Adipocyte (in vitro differentiated cells): ENCODE results near the gene BICD1.

Experiments used
- DNase-seq: peaks from one replicate; pipeline ENCODE4 v3.0.0-alpha.2; 2015; ENCODE audit warnings: low read depth
- H3K27me3 ChIP-seq: replicated peaks from 2 replicates; pipeline ENCODE4 v1.7.0; 2013; ENCODE audit warnings: mild to moderate bottlenecking, low read length, moderate library complexity; ENCODE audit not compliant: control insufficient read depth, insufficient read depth
- H3K36me3 ChIP-seq: 2 replicates; pipeline ENCODE4 v1.7.0; 2013; ENCODE audit warnings: low read length, mild to moderate bottlenecking, moderate library complexity; ENCODE audit not compliant: control insufficient read depth, insufficient read depth, severe bottlenecking
- H3K4me1 ChIP-seq: 2 replicates; pipeline ENCODE4 v1.7.0; 2013; ENCODE audit warnings: mild to moderate bottlenecking, low read length, moderate library complexity; ENCODE audit not compliant: control insufficient read depth, insufficient read depth
- H3K4me3 ChIP-seq: 2 replicates; pipeline ENCODE4 v1.7.0; 2013; ENCODE audit warnings: mild to moderate bottlenecking, low read length, moderate library complexity
- H3K9ac ChIP-seq: 2 replicates; pipeline ENCODE4 v1.7.0; 2013; ENCODE audit warnings: mild to moderate bottlenecking, low read length, moderate library complexity
- H3K9me3 ChIP-seq: 2 replicates; pipeline ENCODE4 v1.7.0; 2013; ENCODE audit warnings: mild to moderate bottlenecking, low read length, moderate library complexity; ENCODE audit not compliant: control insufficient read depth

Gene BICD1

GRCh38 chr12:32253154-32253790 is 146.6 kb downstream of the BICD1 start:
- Histone ChIP-seq H3K27me3 (no peaks in the 10 kb centered on the region), H3K4me3 (no peak overlapping the region), H3K9ac (no peak overlapping the region), H3K9me3 (peaks cover 5% of the 10 kb centered on the region), H3K36me3 (no peaks in the 10 kb centered on the region), H3K4me1 (peaks cover 12% of the 10 kb centered on the region)
- no peak for DNase-seq

GRCh38 chr12:32254260-32254956 is 147.8 kb downstream of the BICD1 start:
- H3K9ac ChIP-seq, result no peak overlapping the region
- H3K4me3 ChIP-seq, result no peak overlapping the region
- H3K36me3 ChIP-seq, result no peaks in the 10 kb centered on the region
- DNase-seq, result no peak
- peaks cover 5% of the 10 kb centered on the region for H3K9me3 ChIP-seq
- H3K27me3 ChIP-seq, result no peaks in the 10 kb centered on the region
- peaks cover 5% of the 10 kb centered on the region for H3K4me1 ChIP-seq

- peaks cover 5% of the 10 kb centered on the region for H3K9me3 ChIP-seq
- no peaks in the 10 kb centered on the region for H3K4me1 ChIP-seq
- H3K27me3 ChIP-seq, result no peaks in the 10 kb centered on the region
- H3K4me3 ChIP-seq, result no peak overlapping the region
- no peak for DNase-seq
- no peaks in the 10 kb centered on the region for H3K36me3 ChIP-seq
- no peak overlapping the region for H3K9ac ChIP-seq
Measured at GRCh38 chr12:32255588-32255987, 148.9 kb downstream of the BICD1 start.

GRCh38 chr12:32257695-32258496 is 151.2 kb downstream of the BICD1 start:
- H3K4me3 ChIP-seq, result no peak overlapping the region
- no peaks in the 10 kb centered on the region for H3K4me1 ChIP-seq
- no peaks in the 10 kb centered on the region for H3K27me3 ChIP-seq
- peaks cover 5% of the 10 kb centered on the region for H3K9me3 ChIP-seq
- H3K36me3 ChIP-seq, result no peaks in the 10 kb centered on the region
- H3K9ac ChIP-seq, result no peak overlapping the region
- no peak for DNase-seq

GRCh38 chr12:32260696-32261095 is 154.0 kb downstream of the BICD1 start:
- Histone ChIP-seq H3K4me1 (peaks cover under 1% of the 10 kb centered on the region), H3K27me3 (no peaks in the 10 kb centered on the region), H3K9me3 (peaks cover 5% of the 10 kb centered on the region), H3K9ac (no peak overlapping the region), H3K36me3 (no peaks in the 10 kb centered on the region), H3K4me3 (no peak overlapping the region)
- DNase-seq, result no peak

GRCh38 chr12:32261638-32262037 is 155.0 kb downstream of the BICD1 start:
- no peaks in the 10 kb centered on the region for H3K27me3 ChIP-seq
- no peak for DNase-seq
- peaks cover 5% of the 10 kb centered on the region for H3K9me3 ChIP-seq
- H3K9ac ChIP-seq, result no peak overlapping the region
- H3K4me3 ChIP-seq, result no peak overlapping the region
- H3K36me3 ChIP-seq, result no peaks in the 10 kb centered on the region
- H3K4me1 ChIP-seq, result peaks cover 3% of the 10 kb centered on the region

GRCh38 chr12:32264961-32265360 is 158.3 kb downstream of the BICD1 start:
- DNase-seq, result peak; percentile 25
- H3K9ac ChIP-seq, result no peak overlapping the region
- H3K36me3 ChIP-seq, result no peaks in the 10 kb centered on the region
- H3K4me3 ChIP-seq, result no peak overlapping the region
- no peaks in the 10 kb centered on the region for H3K9me3 ChIP-seq
- H3K4me1 ChIP-seq, result peaks cover 3% of the 10 kb centered on the region
- H3K27me3 ChIP-seq, result no peaks in the 10 kb centered on the region

- no peak overlapping the region for H3K4me3 ChIP-seq
- no peaks in the 10 kb centered on the region for H3K9me3 ChIP-seq
- no peaks in the 10 kb centered on the region for H3K36me3 ChIP-seq
- H3K4me1 ChIP-seq, result peaks cover 3% of the 10 kb centered on the region
- no peak for DNase-seq
- no peaks in the 10 kb centered on the region for H3K27me3 ChIP-seq
- H3K9ac ChIP-seq, result no peak overlapping the region
Measured at GRCh38 chr12:32265456-32265855, 158.8 kb downstream of the BICD1 start.

GRCh38 chr12:32265951-32266350 is 159.3 kb downstream of the BICD1 start:
- no peak for DNase-seq
- Histone ChIP-seq H3K4me1 (peaks cover 3% of the 10 kb centered on the region), H3K9ac (no peak overlapping the region), H3K4me3 (no peak overlapping the region), H3K27me3 (no peaks in the 10 kb centered on the region), H3K36me3 (no peaks in the 10 kb centered on the region), H3K9me3 (no peaks in the 10 kb centered on the region)

- DNase-seq, result no peak
- Histone ChIP-seq H3K36me3 (no peaks in the 10 kb centered on the region), H3K9me3 (no peaks in the 10 kb centered on the region), H3K27me3 (no peaks in the 10 kb centered on the region), H3K9ac (no peak overlapping the region), H3K4me1 (peaks cover 11% of the 10 kb centered on the region), H3K4me3 (no peak overlapping the region)
Measured at GRCh38 chr12:32266756-32267155, 160.1 kb downstream of the BICD1 start.
